Measurements from ENCODE around the gene FN3KRP.
A peak's percentile ranks its signal among the peaks of the same experiment; 100 is the strongest.

FN3KRP gene

GRCh38 chr17:82716203-82717010, at the start of gene FN3KRP:
Gene FN3KRP, plus strand, starts transcription at chr17:82716706. Its CDS starts 50 bp downstream, at chr17:82716756.
- Histone ChIP-seq H3K4me1 (ENCODE audit: control insufficient read depth in 1 of 2, insufficient read depth in 1 of 2, low read depth in 1 of 2, low read length in 1 of 2) (peaks cover 19 to 23% of the 10 kb centered on the region in 2 experiments), H3K9me3 (no peaks in the 10 kb centered on the region)

GRCh38 chr17:82666931-82667667, 49.4 kb upstream of the FN3KRP start:
- TF ChIP-seq, protein P1, sequence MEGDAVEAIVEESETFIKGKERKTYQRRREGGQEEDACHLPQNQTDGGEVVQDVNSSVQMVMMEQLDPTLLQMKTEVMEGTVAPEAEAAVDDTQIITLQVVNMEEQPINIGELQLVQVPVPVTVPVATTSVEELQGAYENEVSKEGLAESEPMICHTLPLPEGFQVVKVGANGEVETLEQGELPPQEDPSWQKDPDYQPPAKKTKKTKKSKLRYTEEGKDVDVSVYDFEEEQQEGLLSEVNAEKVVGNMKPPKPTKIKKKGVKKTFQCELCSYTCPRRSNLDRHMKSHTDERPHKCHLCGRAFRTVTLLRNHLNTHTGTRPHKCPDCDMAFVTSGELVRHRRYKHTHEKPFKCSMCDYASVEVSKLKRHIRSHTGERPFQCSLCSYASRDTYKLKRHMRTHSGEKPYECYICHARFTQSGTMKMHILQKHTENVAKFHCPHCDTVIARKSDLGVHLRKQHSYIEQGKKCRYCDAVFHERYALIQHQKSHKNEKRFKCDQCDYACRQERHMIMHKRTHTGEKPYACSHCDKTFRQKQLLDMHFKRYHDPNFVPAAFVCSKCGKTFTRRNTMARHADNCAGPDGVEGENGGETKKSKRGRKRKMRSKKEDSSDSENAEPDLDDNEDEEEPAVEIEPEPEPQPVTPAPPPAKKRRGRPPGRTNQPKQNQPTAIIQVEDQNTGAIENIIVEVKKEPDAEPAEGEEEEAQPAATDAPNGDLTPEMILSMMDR (IDR thresholded peaks at IDR 0.05) = no peak
- H3K4me1 ChIP-seq (ENCODE audit: control insufficient read depth in 1 of 2, insufficient read depth in 1 of 2, low read depth in 1 of 2, low read length in 1 of 2) = peaks cover 3 to 4% of the 10 kb centered on the region in 2 experiments
- H3K27ac ChIP-seq = no peak overlapping the region
- H3K9me3 ChIP-seq = no peaks in the 10 kb centered on the region
- no peaks in the 10 kb centered on the region for H3K36me3 ChIP-seq
- H3K4me3 ChIP-seq (ENCODE audit: low read depth in 1 of 2, low read length in 1 of 2) = no peak overlapping the region
- H3K27me3 ChIP-seq = peaks cover 7% of the 10 kb centered on the region

More at GRCh38 chr17:82716203-82717010, at the start of gene FN3KRP:
- Histone ChIP-seq H3K27ac (peak within 1 kb of the TSS; percentile 49), H3K36me3 (peaks cover 15% of the 10 kb centered on the region), H3K4me3 (ENCODE audit: low read depth in 1 of 2, low read length in 1 of 2) (peak within 1 kb of the TSS; percentile 67 to 94), H3K27me3 (peaks cover 12% of the 10 kb centered on the region)
- TF ChIP-seq, protein P1 (IDR thresholded peaks at IDR 0.05) = no peak

DNA sequence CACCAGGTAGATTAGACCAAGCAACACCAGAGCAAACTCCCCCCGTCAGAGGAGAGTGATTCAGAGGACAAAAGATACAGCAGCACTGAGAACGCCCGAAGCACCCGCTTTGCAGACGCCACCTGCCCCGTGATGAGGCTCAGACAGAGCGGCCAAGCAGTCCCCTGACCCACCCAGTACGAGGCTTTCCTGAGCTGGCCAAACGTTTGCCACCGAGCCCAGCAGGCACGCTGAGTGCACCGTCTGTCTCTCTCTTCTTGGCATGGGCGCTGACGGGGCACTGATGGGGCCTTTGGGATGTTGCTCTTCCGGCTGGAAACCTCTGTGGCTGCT, 48.9 kb upstream of the FN3KRP start:
- H3K36me3 ChIP-seq = no peaks in the 10 kb centered on the region
- H3K4me3 ChIP-seq (ENCODE audit: low read depth in 1 of 2, low read length in 1 of 2) = no peak overlapping the region
- H3K27me3 ChIP-seq = peaks cover 7% of the 10 kb centered on the region
- TF ChIP-seq, protein P1 (IDR thresholded peaks at IDR 0.05) = no peak
- no peaks in the 10 kb centered on the region for H3K9me3 ChIP-seq
- H3K4me1 ChIP-seq (ENCODE audit: control insufficient read depth in 1 of 2, insufficient read depth in 1 of 2, low read depth in 1 of 2, low read length in 1 of 2) = peaks cover 3 to 4% of the 10 kb centered on the region in 2 experiments
- H3K27ac ChIP-seq = no peak overlapping the region

GRCh38 chr17:82668024-82668630, 48.4 kb upstream of the FN3KRP start:
- H3K27me3 ChIP-seq = peaks cover 7% of the 10 kb centered on the region
- no peak overlapping the region for H3K4me3 ChIP-seq (ENCODE audit: low read depth in 1 of 2, low read length in 1 of 2)
- no peaks in the 10 kb centered on the region for H3K9me3 ChIP-seq
- H3K36me3 ChIP-seq = no peaks in the 10 kb centered on the region
- TF ChIP-seq, protein P1 (IDR thresholded peaks at IDR 0.05) = no peak
- peaks cover 3 to 4% of the 10 kb centered on the region in 2 experiments for H3K4me1 ChIP-seq (ENCODE audit: control insufficient read depth in 1 of 2, insufficient read depth in 1 of 2, low read depth in 1 of 2, low read length in 1 of 2)
- no peak overlapping the region for H3K27ac ChIP-seq

GRCh38 chr17:82668631-82669099, 47.8 kb upstream of the FN3KRP start:
- Histone ChIP-seq H3K27ac (no peak overlapping the region), H3K36me3 (no peaks in the 10 kb centered on the region), H3K27me3 (peaks cover 7% of the 10 kb centered on the region), H3K4me3 (ENCODE audit: low read depth in 1 of 2, low read length in 1 of 2) (no peak overlapping the region), H3K9me3 (no peaks in the 10 kb centered on the region), H3K4me1 (ENCODE audit: control insufficient read depth in 1 of 2, insufficient read depth in 1 of 2, low read depth in 1 of 2, low read length in 1 of 2) (peaks cover 3 to 4% of the 10 kb centered on the region in 2 experiments)
- TF ChIP-seq, protein P1 (IDR thresholded peaks at IDR 0.05) = no peak

Measured in neutrophil (primary cell).